OCI-LY7 (cell line): ENCODE results near the gene CASZ1. TPM values are rescaled to one million over a fixed set of nuclear protein-coding genes. Genes with fewer than 3 reads are reported as not detected.

Experiments used
- BruUV-seq: library from RNA; stranded (reverse); fragments of 400-500 nt; replicated peaks from 2 replicates; lab custom pipeline; 2021; lab: Mats Ljungman, UMichigan
- CTCF ChIA-PET: fragments of 300-600 bp; sonication (Branson Sonifier 250); formaldehyde crosslinking; loops from one replicate; lab custom pipeline; 2022; ENCODE audit warnings: antibody characterized with exemption; ENCODE audit not compliant: unreplicated experiment; lab: Charles Lee
- POLR2A ChIA-PET: fragments of 300-600 bp; sonication (Branson Sonifier 250); formaldehyde crosslinking; loops from one replicate; lab custom pipeline; 2022; ENCODE audit warnings: antibody characterized with exemption; lab: Charles Lee
- DNase-seq: peaks from one replicate; pipeline ENCODE4 v3.0.0-alpha.2; 2015; ENCODE audit warnings: low spot score
- H2AFZ ChIP-seq: fragments of 200-600 bp; sonication (generic), shearing (Covaris generic); 2 replicates; pipeline ENCODE4 v1.6.1; 2014; ENCODE audit warnings: mild to moderate bottlenecking, antibody characterized with exemption, low read length, moderate library complexity
- H3K27ac ChIP-seq: fragments of 200-600 bp; sonication (generic); 2 replicates; pipeline ENCODE4 v1.5.1; 2014; ENCODE audit warnings: mixed run types, low read depth, mild to moderate bottlenecking, moderate library complexity, low read length, inconsistent platforms; ENCODE audit not compliant: poor library complexity, severe bottlenecking
- H3K36me3 ChIP-seq: fragments of 200-600 bp; sonication (generic); 2 replicates; pipeline ENCODE4 v1.6.1; 2014; ENCODE audit warnings: mild to moderate bottlenecking, antibody characterized with exemption, low read length, moderate library complexity, mixed read lengths; ENCODE audit not compliant: insufficient read depth
- H3K4me1 ChIP-seq: fragments of 200-600 bp; sonication (generic); 2 replicates; pipeline ENCODE4 v1.5.1; 2014; ENCODE audit warnings: mild to moderate bottlenecking, low read length; ENCODE audit not compliant: insufficient read depth, poor library complexity, severe bottlenecking
- H3K4me2 ChIP-seq: fragments of 200-600 bp; sonication (generic); 2 replicates; pipeline ENCODE4 v1.6.1; 2014; ENCODE audit warnings: mild to moderate bottlenecking, low read length
- H3K4me3 ChIP-seq: fragments of 200-600 bp; sonication (generic); 2 replicates; pipeline ENCODE4 v1.5.1; 2014; ENCODE audit warnings: mild to moderate bottlenecking, low read depth, low read length; ENCODE audit not compliant: poor library complexity, severe bottlenecking
- H3K79me2 ChIP-seq: fragments of 200-600 bp; sonication (generic); 2 replicates; pipeline ENCODE4 v1.6.1; 2016; ENCODE audit warnings: low read depth, mild to moderate bottlenecking, low read length, moderate library complexity, mixed read lengths; ENCODE audit not compliant: insufficient read depth
- H3K9me2 ChIP-seq: fragments of 200-600 bp; sonication (generic); 2 replicates; pipeline ENCODE4 v1.6.1; 2016; ENCODE audit warnings: mild to moderate bottlenecking, low read length, mixed read lengths; ENCODE audit not compliant: insufficient read depth
- H3K9me3 ChIP-seq: fragments of 200-600 bp; sonication (generic); 2 replicates; pipeline ENCODE4 v1.6.1; 2014; ENCODE audit warnings: mild to moderate bottlenecking, mixed run types, low read length, mixed read lengths
- H4K20me1 ChIP-seq: fragments of 200-600 bp; sonication (generic); 2 replicates; pipeline ENCODE4 v1.6.1; 2014; ENCODE audit warnings: mild to moderate bottlenecking, antibody characterized with exemption, low read length, moderate library complexity, mixed read lengths; ENCODE audit not compliant: insufficient read depth
- CTCF ChIP-seq: fragments of 200-600 bp; sonication (generic); conservative IDR thresholded peaks from 2 replicates; pipeline ENCODE4 v1.5.1; 2014; ENCODE audit warnings: mild to moderate bottlenecking, antibody characterized with exemption, low read length, moderate library complexity, mixed read lengths
- EZH2phosphoT487 ChIP-seq: fragments of 200-600 bp; sonication (generic); IDR thresholded peaks from 2 replicates; pipeline ENCODE4 v1.6.1; 2018; ENCODE audit warnings: low read depth, borderline replicate concordance, mild to moderate bottlenecking, mixed run types, antibody characterized with exemption, low read length, moderate library complexity, mixed read lengths
- intact Hi-C: fragments of 100-400 bp; cut with micrococcal nuclease; formaldehyde crosslinking; loops from one replicate; pipeline ENCODE4 v1.10.0; 2022; ENCODE audit not compliant: unreplicated experiment
- total RNA-seq, 2 experiments: library from RNA; depleted of rRNA in 1 of 2; stranded (reverse); fragments of >200 nt in 1 of 2; shearing (Covaris generic) in 1 of 2; gene quantifications; 2 replicates each; pipeline ENCODE4 v1.2.3, GENCODE V29; 2014 to 2022

CASZ1 gene
- total RNA-seq, 2 experiments from 2014 or later = 3.3 to 3.9 TPM

- no peaks in the 10 kb centered on the region for H3K4me1 ChIP-seq
- H2AFZ ChIP-seq = no peak overlapping the region
- H4K20me1 ChIP-seq = no peaks in the 10 kb centered on the region
- TF ChIP-seq CTCF = no peak
- no peak for TF ChIP-seq EZH2phosphoT487
- intact Hi-C loops = no loop called here
- H3K36me3 ChIP-seq = no peaks in the 10 kb centered on the region
- no peaks in the 10 kb centered on the region for H3K79me2 ChIP-seq
- no peak overlapping the region for H3K4me2 ChIP-seq
- POLR2A ChIA-PET = no interaction called here
- DNase-seq = no peak
- H3K9me2 ChIP-seq = no peaks in the 10 kb centered on the region
- H3K27ac ChIP-seq = no peak overlapping the region
- H3K9me3 ChIP-seq = no peaks in the 10 kb centered on the region
- CTCF ChIA-PET = no interaction called here
- no peak overlapping the region for H3K4me3 ChIP-seq
- no TSS peak for BruUV-seq
Measured at GRCh38 chr1:10706376-10706913, 90.0 kb downstream of the CASZ1 start.

- no peak overlapping the region for H3K4me3 ChIP-seq
- intact Hi-C loops = no loop called here
- no peaks in the 10 kb centered on the region for H3K9me3 ChIP-seq
- no peaks in the 10 kb centered on the region for H3K36me3 ChIP-seq
- H2AFZ ChIP-seq = no peak overlapping the region
- H3K27ac ChIP-seq = no peak overlapping the region
- no peaks in the 10 kb centered on the region for H3K4me1 ChIP-seq
- H3K9me2 ChIP-seq = no peaks in the 10 kb centered on the region
- no peak for DNase-seq
- ChIA-PET CTCF (no interaction called here), POLR2A (no interaction called here)
- H3K79me2 ChIP-seq = no peaks in the 10 kb centered on the region
- no TSS peak for BruUV-seq
- no peak for TF ChIP-seq CTCF
- no peak for TF ChIP-seq EZH2phosphoT487
- no peak overlapping the region for H3K4me2 ChIP-seq
- no peaks in the 10 kb centered on the region for H4K20me1 ChIP-seq
Measured at GRCh38 chr1:10705953-10706352, 90.5 kb downstream of the CASZ1 start.

- POLR2A ChIA-PET = no interaction called here
- CTCF ChIA-PET = no interaction called here
- BruUV-seq = no TSS peak
Measured at GRCh38 chr1:10704368-10704882, 92.0 kb downstream of the CASZ1 start.

More at GRCh38 chr1:10704368-10704882, 92.0 kb downstream of the CASZ1 start:
- H3K9me2 ChIP-seq = no peaks in the 10 kb centered on the region
- no peaks in the 10 kb centered on the region for H3K4me1 ChIP-seq
- intact Hi-C loops = no loop called here
- H3K4me2 ChIP-seq = no peak overlapping the region
- no peak overlapping the region for H3K27ac ChIP-seq
- no peak for DNase-seq
- H3K4me3 ChIP-seq = no peak overlapping the region
- H3K9me3 ChIP-seq = no peaks in the 10 kb centered on the region
- TF ChIP-seq CTCF = no peak
- H2AFZ ChIP-seq = no peak overlapping the region
- H3K79me2 ChIP-seq = no peaks in the 10 kb centered on the region
- H3K36me3 ChIP-seq = no peaks in the 10 kb centered on the region
- H4K20me1 ChIP-seq = no peaks in the 10 kb centered on the region
